Limb (tissue), 2 donors: Measurements from ENCODE around the gene USP37.

Experiments
- DNase-seq, 2 donors: peaks; one replicate each; pipeline ENCODE4 v3.0.0-alpha.2; 2016; ENCODE audit errors: extremely low spot score in 2 of 2

The USP37 gene

GRCh38 chr2:218402911-218403411 lies 165.2 kb downstream of the USP37 start:
- DNase-seq = no peak

GRCh38 chr2:218402491-218402901 lies 165.7 kb downstream of the USP37 start:
- no peak for DNase-seq

GRCh38 chr2:218401890-218402289 lies 166.3 kb downstream of the USP37 start:
- no peak for DNase-seq

GRCh38 chr2:218400930-218401881 lies 166.9 kb downstream of the USP37 start:
- no peak for DNase-seq
